ENCODE measurements around the gene ZNF90.

DNA sequence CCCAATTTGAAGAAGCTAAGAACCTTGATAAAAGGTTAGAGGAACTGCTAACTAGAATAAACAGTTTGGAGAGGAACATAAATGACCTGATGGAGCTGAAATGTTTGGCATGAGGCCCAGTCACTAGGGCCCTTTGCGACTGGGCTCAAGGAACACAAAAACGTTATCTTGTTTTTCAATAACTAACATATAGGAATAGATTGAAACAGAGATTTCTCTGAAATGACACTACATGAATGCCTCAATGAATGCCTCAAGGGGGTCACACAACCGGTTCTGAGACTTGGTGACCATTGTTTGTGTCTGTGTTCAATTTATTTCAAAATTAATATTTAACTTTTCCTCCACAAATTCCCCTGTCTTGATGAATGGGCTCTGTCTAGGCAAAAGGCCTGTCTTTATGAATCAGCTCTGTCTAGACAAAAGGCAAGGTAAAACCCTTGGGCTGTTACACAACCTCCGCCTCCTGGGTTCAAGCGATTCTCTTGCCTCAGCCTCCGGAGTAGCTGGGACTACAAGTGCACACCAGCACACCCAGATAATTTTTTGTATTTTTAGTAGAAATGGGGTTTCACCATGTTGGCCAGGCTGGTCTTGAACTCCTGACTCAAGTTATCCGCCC, 88.3 kb downstream of the ZNF90 start:
- TF ChIP-seq, protein P1, sequence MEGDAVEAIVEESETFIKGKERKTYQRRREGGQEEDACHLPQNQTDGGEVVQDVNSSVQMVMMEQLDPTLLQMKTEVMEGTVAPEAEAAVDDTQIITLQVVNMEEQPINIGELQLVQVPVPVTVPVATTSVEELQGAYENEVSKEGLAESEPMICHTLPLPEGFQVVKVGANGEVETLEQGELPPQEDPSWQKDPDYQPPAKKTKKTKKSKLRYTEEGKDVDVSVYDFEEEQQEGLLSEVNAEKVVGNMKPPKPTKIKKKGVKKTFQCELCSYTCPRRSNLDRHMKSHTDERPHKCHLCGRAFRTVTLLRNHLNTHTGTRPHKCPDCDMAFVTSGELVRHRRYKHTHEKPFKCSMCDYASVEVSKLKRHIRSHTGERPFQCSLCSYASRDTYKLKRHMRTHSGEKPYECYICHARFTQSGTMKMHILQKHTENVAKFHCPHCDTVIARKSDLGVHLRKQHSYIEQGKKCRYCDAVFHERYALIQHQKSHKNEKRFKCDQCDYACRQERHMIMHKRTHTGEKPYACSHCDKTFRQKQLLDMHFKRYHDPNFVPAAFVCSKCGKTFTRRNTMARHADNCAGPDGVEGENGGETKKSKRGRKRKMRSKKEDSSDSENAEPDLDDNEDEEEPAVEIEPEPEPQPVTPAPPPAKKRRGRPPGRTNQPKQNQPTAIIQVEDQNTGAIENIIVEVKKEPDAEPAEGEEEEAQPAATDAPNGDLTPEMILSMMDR (conservative IDR thresholded peaks at IDR 0.05; ENCODE audit: low read depth, low read length) = no peak
- TF ChIP-seq SMC3 (IDR thresholded peaks at IDR 0.05; ENCODE audit: low read depth, low read length) (no peak), POLR2A (IDR thresholded peaks at IDR 0.05; ENCODE audit: low read depth, low read length) (no peak)
